Stimulated activated CD4-positive, alpha-beta T cell treated with anti-CD3 and anti-CD28 coated beads, TNF-alpha, amount 100 ng/mL, for 48 hours (primary cell): ENCODE results near the gene MESP2.

Source experiments
- DNase-seq, 3 donors: peaks; one replicate each; pipeline ENCODE4 v3.0.0-alpha.2; 2020; ENCODE audit warnings: low read depth in 3 of 3

Gene MESP2

DNA sequence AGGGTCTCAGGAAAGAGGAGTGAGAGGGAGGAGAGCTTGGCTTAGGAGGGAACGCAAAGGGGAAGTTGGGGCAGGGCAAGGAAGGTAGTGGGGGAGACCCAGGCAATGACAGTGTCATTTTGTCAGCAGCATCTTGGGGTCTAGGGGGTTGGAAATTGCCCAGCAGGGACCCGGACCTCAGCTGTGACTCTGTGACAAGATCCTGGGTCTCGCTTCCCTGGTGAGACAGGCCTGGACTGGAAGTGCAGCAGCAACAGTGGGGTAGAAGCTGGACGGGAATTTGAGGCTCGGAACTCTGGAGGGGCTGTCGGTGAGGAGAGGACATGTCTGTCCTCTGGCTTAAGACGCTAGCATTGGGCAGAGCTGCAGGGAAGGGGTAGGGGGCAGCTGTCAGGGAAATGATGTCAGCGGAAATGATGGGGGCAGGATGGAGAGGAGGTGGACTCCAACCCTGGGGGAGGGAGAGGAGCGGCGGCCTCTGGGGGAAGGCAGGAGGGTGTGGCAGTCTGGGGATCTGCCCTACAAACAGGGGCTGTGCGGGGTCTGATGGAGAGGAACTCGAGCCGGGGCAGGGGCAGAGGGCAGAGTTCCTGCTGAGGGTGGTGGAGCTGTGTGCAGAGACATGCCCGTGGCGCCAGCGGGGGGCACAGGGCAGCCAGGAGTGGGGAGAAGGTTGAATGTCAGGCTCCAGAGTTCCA, 26.2 kb downstream of the MESP2 start:
- no peak for DNase-seq

DNA sequence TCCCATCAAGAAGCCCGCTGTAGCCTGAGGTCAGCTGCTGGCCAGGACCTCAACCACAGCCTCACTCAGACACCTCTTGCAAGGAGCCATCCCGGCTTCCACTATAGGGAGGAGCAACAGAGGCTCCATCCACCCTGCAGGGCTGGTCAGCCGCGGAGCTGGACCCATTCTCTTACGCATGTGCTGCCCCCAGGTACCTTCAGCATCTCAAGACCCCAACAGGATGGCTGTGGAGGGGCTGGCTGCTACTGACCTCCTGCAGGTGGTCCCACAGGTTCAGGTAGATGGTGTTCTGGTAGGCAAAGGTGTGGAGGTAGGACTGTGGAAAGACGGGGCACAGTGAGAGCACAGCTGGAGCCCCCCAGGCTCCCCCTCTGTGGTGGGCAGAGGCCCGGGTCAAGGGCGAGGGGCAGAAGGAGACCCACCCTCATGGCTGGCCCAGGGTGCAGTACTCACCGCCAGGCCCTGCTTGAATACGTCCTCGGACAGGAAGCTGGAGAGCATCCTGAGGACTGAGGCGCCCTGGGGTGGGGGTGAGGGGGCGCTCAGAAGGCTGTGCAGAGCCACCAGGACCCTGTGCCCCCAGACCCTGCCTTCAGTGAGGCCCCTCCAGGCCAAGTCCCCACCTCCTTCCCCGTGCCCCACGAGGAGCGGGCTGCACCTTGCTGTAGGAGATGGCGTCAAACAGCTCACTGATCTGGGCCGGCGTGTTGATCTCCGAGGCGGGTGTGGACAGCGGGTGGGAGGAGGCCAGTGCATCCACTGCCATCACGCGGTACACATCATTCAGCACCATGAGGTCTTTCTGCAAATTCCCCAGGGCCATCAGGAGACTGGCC, 27.1 kb downstream of the MESP2 start:
- DNase-seq, result no peak

DNA sequence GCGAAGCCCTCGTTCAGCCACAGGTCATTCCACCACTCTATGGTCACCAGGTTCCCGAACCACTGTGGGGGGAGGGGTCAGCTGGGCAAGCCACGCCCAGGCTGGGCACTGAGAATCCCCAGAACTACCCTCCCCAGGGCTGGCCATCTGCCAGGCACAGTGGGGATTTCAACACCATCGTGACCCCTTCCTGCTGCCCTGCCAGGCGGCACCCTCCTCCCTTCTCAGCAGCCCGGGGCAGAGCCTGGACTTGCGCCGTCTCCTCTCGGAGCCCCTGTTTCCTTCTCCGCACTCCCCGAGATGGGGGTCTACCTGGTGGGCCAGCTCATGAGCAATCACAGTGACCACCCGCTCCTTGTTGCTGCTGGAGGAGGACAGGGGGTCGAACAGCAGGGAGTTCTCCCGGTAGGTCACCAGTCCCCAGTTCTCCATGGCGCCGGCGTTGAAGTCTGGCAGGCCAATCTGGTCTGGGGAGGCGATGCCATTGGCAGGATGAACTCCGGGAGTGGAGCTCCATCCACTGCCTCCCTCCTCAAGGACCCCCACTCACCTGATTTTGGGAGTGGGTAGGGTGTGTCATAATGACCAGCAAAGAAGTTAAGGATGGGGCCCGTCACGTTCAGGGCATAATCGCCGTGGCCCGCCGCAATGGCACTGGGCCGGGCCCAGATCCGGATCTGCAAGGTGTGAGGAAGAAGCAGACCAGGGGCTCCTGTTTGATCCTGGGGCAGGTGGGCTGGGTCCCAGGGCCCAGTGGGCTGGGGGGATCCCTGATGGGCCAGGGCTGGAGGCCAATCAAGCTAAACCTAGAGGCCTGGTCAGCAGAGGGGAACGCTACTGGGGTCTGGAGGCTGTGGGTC, 28.0 kb downstream of the MESP2 start:
- no peak for DNase-seq

DNA sequence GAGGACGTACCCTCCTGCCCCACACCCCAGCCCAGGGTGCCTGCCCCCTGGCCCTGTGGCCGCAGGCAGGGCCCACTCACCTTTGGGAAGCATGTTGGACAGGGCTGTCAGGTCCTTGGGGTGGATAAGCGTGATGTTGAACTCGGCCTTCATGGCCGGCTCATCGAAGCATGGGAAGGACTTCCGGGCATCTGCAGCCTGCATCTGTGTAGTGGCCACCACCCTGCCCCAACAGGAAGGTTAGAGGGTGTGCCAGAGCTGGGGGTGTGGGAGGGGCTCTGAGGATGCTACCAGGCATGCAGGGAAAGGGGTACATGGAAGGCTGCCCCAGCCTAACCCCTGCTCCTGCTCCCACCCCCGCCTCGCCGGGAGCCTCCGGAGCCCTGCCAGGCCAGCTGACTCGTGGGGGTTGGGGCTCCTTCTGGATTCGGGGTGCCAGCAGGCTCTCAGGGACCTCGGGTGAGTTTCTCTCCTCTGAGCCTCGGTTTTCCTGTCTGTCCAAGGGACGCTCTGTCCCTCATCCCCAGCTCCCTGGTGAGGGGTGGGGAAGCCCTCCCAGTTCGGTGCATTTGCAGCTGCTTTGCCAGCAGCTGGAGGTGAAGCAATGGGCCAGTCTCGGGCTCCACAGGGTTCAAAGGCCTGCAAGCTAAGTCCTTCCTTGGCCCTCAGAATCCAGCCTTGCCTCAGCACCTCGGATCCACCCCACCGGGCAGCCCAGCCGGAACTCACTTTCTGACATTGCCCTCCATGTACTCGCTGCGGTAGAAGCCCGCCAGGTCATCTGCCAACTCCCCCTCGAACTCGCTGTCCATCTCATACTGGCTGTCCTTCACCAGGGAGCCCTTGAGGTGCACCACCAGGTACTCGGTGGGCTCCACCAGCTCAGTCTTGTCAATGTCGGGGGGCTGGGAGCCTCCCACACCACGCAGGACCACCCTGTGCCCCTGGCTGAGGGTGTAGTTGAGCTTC, 29.4 kb downstream of the MESP2 start:
- DNase-seq, result no peak

DNA sequence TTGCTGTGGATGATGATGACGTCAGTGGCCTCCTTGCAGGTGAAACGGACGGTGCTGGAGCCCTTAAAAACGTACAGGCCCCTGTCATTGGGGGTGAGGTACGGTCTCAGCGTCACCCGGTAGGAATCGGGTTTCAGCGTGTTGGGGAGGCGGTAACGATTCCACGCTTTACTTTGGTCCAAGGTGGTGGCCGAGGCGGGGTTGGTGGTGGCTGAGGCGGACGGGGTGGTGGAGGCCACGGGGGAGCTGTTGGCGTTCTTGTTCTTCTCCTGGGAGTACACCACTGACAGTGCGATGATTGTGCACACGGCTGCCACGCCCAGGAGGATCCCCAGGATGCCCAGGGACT, 30.1 kb downstream of the MESP2 start:
- no peak for DNase-seq

DNA sequence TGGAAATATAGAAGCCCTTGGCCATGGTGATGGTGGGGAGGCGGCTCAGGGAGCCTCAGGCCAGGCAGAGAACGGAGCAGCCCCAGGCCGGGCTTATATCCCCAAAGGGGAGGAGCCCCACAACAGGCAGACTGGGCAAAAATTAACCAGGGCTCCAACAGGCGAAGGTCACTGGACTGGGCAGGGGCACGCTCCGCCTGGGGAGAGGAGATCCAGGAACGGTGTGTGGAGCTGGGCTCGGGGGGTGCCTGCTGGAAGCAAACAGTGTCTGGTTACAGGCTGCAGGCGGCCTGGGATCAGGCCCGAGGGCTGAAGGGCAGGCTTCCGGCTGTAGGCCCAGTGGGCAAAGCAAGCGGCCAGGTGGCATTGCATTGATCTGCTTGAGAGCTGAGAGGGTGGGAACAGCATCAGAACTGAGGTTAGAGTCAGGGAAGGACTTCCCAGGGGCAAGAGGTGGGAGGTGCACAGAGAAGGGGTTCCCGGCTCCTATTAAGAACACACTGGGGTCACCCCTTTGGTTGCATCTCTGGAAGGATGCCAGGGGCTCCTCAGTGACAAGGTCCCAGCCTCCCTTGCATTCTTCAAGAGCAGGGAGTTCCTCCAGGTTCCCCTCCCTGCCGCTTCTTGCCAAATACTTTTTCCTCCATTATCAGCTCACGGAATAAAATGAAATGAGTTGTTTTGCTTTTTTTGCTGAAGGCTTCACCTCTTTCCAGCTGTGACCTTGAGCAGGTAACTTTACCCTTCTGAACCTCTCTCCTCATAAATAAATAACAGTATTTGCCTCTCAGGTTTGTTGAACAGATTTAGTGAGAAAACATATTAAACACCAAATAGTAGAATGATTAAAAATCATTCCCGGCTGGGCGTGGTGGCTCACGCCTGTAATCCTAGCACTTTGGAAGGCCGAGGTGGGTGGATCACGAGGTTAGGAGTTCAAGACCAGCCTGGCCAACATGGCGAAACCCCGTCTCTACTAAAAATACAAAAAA, 30.7 kb downstream of the MESP2 start:
- no peak for DNase-seq

DNA sequence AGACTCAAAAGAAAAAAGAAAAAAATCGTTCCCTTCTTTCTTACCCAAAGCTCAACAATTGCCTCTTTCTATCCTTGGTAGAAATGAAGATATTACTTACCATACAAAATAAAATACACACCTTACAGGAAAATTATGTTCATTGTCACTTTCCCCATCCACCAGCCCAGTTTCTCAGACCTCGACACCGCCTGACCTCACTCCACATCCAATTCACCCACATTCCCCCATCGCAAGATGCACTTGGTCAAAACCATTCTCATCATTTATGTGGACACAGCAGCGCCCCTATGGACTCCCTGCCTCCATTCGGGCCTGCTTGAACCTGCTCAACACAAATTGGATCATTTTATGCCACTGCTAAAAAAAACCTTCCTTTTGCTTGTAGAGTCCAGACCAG, 31.6 kb downstream of the MESP2 start:
- no peak for DNase-seq

DNA sequence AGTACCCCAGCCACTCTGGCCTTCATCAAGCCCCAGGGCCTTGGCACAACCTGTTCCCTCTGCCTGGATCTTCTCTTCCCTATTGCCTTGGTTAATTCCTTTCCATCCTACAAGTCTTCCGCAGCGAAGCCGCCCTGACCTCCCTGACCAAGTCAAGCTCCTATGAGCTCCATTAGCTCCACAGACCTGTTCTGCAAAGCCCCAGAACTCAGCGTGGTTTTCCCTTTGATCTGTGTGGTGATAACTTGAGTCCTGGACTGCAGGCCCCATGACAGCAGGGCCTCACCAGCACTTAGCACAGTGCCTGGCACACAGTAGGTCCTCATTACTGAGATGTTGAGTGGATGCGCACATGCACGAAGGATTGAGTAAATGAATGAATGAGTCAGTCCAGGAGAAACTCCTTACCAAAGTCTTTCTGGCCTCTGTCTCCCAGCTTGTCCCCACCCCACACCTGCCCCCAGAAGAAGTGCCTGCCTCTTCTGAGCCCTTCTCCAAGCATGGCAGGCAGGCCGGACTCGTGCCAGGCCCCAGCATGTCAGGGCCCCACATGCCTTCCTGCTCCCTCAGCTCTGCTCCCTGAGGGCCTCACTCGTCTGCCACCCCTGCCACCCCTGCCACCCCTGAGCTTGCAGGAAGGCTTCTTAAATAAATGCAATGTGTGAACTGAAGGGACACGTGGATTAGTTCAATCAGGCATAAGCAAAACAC, 32.2 kb downstream of the MESP2 start:
- DNase-seq, result no peak

DNA sequence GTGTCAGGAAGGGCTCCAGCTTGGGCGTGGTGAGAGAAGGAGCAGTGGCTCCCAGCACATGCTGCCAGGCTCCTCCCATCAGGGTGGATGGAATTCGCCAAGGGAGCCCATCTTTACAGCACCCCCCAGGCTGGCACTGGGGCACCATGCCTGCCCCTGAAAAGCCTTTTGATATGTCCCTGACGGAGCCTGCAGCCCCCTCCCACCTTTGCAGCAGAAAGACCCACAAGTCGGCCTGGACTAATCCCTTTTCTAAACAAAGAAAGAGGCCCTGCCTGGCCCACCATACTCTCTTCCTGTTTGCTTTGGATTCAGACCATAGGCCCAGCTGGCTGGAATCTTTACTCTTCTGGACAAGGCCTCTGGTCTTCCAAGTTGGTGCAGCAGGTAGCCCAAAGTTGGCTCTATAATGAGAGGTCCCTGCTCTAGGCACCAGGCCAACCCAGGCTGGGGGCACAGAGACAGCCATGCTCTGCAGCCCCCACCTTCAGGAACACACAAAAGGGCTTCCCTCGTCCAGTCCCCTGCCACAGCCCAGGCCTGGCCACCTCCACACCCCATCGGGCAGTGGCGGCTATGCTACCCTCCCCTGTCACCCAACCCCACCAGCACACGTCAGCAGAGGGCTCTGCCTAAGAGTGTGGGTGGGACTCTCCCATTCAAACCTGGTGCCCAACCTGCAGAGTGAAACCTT, 33.1 kb downstream of the MESP2 start:
- no peak for DNase-seq

DNA sequence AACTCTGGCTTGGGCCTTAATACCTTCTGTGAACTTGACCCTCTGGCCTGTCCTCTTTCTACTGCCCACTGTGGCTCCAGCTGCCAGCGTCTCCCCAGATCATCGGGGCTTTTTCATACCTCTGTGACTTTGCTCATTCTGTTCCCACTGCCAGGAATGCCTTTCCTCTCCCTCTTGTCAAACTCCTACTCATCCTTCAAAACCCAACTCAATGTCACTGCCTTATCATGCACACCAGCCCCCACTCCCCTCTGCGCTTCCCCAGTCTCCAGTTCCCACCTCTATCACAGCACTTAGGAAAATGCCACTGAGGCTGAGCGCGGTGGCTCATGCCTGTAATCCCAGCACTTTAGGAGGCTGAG, 33.6 kb downstream of the MESP2 start:
- DNase-seq, result no peak

DNA sequence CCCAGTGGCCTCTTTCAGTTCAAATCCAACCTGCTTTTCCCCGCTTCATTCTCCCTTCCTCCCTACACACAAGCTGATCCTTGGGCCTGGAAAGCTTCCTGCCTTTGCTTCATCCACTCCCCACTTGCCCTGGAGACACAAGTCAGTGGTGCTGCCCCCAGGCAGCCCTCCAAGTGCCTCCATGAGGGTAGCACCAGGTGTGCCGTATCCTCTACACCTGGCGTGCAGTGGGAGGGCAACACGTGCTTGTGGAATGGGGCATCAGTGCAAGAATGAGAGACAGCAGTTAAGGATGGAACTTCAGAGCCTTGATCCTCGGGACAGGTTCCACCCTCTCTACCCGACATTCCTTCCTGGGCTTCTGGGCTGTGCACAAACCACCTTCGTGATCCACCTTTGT, 34.7 kb downstream of the MESP2 start:
- DNase-seq, result no peak

DNA sequence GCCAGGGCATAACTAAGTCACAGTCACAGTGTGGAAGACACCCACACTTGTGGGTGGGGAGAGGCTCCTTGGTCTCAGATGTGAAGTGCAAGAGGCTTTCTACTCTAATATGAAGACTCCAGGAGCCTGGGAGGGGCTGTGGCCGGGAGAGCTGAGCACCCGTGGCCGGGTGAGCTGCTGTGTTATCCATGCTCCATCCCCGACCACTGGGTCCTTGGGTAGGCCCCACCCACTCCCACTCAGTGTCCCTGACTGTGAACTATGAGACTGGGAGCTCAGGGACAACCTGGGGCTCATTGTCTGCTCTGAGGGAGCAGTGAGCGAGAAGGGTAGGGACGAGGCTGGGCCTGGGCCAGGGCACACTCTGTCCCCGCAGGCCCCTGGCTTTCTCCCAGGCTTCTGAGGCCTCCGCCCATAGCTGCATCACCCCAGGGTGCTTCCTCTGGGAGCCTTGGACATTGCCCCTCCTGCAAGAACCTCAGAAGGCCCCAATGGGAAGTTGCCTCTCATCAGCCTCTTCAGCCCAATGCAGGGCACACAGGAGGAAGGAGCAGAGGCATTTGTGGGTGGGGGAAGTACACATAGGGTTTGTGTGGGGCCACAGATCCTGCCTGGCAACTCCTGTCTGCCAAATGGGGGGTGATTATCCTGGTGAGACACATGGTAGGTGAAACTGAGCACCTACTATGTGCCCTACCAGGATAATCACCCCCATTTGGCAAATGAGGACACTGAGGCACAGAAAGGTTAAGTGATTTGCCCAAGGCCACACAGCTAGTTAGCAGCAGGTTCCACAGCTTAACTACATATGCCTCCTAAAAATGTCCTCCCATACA, 36.1 kb downstream of the MESP2 start:
- no peak for DNase-seq

DNA sequence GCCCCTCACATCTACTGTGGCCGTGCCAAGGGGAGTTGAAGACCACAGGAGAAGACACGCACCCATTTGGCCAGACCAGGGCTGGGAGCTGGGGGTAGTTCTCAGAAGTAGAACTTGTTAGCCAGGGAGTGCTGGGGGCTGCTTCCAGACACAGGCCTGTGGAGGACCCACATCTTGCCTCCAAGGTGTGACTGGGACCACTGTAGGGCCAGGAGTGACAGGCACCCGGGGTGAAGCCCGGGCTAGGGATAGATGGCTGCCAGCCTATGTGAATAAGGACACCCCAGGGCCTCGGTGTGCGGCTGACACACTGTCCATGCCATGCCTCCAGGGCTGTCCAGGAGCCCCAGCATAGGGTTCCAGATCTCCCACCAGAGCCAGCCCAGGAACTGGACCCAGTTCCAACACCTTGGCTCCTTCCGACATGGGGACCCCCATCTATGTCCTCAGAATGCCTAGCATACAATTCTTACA, 36.8 kb downstream of the MESP2 start:
- no peak for DNase-seq

DNA sequence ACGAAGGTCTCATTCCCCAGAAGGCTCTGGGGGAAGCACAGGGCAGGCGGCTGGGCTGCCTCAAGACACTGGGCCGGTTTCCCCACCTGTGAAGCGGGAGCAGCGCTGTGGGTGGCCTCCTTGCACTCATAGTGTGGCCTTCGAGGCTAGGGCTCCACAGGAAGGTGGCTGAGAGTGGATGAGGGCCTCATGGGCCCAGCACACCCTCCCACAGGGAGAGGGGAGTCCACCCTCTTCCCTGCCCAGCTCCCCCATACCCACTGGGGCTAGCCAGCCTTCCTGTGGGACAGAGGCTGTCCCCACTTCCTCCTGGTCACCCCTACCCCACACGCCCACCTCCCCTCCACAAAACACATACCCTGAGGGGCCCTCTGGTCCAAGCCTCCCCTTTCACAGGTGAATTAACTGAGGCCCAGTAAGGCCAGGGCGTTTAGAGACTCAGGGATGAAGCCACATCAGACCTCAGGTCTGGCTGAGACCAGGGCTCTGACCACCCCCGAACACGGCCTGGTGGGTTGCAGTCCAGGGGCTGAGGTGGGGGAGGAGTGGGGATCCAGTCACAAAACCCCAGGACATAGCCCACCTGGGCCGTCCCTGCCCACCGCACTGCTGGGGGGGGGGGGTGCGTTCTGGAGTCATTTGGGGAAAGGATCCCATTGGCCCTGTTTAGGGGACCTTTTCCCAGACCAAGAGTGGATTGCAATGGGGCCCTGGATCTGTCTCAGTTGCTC, 37.4 kb downstream of the MESP2 start:
- DNase-seq, result no peak

DNA sequence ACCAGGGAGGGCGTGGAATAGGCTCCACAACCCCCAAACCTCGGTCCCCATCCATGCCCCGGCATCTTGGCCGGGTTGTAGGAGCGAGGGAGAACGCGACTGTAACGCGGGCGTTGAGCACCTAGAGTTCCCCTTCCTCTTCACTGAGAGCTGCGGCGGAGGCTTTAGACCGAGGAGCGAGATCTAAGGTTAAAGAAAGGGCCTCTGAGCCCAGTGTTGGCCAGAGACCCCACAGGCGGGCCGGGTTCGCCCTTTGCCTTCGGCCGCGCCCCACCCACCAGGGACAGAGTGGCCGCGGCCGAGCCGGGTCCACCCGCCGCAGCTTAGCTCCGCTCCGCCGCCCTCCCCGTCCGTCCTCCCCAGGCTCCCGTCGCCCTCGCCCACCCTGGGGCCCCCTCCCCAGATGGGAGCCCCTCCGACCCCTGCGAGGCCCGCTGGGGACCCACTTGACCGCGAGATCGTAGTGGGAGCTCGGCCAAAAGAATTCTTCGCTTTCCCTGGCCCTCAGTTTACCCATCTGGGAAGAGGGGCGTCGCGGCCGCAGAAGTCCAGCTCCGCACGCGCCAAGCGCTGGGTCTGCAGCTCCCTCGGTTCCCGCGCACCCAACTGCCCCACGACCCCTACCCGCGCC, 38.1 kb downstream of the MESP2 start:
- DNase-seq, result no peak

DNA sequence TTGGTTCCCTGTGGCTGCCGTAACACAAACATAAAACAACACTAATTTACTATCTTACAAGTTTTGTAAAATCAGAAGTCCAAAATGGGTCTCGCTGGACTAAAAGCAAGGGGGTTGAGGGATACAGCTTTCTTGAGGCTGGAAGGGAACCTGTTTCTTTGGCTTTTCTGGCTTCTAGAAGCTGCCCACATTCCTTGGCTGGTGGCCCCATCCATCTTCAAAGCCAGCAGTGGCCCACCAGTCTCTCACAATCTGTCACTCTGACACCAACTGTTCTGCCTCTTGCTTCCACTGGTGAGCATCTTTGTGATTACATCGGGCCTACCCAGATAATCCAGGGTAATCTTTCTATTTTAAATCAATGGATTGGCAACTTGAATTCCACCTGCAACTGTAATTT, 39.6 kb downstream of the MESP2 start:
- DNase-seq, result no peak
